Glomerular visceral epithelial cell (primary cell): ENCODE measurements around the gene GSTM2.
A peak's percentile ranks its signal among the peaks of the same experiment; 100 is the strongest.

Experiments used
- DNase-seq: peaks from one replicate; pipeline ENCODE4 v3.0.0-alpha.2; 2016; ENCODE audit errors: extremely low spot score

The GSTM2 gene

DNA sequence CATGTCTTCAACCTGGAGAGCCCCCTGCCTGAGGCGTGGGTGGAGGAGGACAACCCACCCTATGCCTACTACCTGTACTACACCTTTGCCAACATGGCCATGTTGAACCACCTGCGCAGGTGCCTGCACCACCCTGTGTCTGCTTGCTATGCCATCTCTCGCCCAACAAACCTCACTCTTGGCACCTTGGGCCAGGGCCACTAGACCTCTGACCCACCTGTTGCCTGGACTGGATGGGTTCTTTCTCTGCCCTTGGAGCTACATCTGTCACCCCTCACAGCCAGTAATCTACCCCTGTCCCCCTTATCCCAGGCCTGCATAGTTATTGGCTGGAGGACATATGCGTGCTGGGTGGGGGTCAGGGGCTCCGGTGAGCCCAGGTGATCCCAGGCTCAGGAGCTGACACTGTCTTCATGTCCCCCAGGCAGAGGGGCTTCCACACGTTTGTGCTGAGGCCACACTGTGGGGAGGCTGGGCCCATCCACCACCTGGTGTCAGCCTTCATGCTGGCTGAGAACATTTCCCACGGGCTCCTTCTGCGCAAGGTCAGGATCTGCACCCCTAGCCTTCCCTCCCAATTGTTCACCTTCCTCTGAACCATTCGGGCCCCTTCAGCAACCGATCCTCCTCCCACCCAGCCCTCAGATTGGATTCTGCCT is 38.4 kb upstream of the GSTM2 start:
- no peak for DNase-seq

DNA sequence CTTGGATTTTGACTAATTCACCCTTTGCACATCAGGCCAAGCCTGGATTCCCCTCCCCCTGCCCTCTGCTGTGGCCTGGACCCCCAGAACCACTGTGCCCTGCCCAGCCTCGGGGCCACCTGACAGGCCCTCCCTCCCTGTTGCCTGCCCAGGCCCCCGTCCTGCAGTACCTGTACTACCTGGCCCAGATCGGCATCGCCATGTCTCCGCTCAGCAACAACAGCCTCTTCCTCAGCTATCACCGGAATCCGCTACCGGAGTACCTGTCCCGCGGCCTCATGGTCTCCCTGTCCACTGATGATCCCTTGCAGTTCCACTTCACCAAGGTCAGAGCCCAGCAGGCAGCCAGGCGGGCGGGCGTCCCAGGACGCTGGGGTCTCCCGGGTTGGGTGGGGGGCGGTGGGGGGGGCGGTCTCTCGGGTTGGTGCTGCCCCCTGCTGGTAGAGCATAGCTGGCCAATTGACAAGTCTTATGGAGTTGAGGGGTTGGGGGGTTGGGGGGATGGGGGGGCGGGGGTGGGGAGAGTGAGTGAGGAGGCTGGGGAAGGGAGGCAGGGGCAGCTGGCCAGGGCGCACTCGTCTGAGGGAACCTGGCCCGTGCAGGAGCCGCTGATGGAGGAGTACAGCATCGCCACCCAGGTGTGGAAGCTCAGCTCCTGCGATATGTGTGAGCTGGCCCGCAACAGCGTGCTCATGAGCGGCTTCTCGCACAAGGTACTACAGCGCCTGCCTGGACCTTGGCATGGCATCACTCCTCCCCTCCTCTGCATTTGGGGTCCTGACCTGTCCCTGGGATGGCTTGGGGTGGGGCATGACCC is 37.6 kb upstream of the GSTM2 start:
- DNase-seq: no peak

- no peak for DNase-seq
Measured at GRCh38 chr1:109630898-109631512, 36.9 kb upstream of the GSTM2 start.

GRCh38 chr1:109631513-109632505 is 36.0 kb upstream of the GSTM2 start:
- DNase-seq: no peak

GRCh38 chr1:109632671-109633346 is 35.0 kb upstream of the GSTM2 start:
- no peak for DNase-seq

DNA sequence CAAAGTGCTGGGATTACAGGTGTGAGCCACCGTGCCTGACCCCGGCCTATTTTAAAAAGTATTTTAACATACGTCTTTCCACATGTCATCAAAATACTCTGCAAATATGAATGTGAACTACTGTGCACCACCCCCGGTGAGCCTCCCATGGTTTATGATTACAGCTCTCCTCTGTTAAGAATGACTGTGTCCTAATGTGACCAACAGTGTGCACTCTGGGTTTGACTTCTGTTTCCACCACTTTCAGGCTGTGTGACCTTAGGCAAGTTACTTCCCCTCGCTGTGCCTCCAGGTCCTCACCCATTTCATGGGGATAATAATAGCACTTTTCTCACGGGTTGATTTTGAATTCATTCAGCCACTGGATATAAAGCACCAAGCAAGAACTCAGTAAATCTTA is 33.6 kb upstream of the GSTM2 start:
- no peak for DNase-seq

- no peak for DNase-seq
Measured at GRCh38 chr1:109634771-109635750, 32.8 kb upstream of the GSTM2 start.

- DNase-seq: no peak
Measured at GRCh38 chr1:109635862-109636200, 32.0 kb upstream of the GSTM2 start.

DNA sequence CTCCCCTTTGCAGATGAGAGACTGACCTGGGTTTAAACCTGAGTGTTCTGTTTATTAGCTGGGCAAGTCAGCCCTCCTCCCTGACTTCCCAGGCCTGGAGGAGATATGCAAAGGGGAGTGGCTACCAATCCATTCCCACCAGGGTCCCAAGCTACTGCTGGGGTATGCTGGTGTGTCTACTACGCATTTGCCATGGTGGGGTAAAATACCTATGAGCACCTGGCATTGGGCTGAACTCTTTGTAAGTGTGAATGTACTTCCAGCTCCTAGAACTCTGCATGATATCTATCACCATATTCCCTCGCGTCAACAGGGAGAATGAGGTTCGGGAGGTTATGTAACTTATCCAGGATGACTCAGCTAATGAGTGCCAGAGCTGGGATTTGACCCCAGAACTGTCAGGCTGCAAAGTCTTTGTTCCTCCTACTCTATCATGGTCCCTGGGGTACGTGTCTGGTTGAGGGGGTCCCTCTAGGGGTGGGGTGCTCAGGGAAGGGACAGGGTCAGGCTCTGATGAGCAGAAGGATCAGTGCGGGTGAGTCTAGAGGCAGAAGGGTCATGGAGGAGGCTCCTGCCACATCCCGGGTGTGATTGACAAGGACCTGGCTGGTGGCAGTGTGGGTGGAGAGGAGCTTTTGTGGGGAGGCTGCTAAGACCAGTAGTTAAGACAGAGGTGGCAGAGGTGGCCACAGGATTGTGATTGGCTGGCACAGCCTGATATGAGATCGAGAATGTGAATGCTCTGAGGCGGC is 31.5 kb upstream of the GSTM2 start:
- DNase-seq: no peak

DNA sequence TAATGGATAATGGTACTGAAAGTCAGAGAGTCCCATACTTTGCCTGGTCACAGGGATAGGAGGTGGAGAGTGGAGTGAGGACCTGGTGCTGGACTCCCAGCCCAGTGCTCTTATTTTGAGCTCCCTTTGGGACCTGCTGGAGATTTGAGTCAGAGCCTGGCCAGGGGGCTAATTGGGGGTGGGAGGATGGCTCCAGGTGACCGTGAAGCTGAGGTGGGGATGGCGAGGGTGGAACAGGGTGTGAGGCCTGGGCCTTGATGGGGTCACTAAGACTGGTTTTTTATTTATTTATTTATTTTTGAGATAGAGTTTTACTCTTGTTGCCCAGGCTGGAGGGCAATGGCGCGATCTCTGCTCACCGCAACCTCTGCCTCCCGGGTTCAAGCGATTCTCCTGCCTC is 30.4 kb upstream of the GSTM2 start:
- no peak for DNase-seq

DNA sequence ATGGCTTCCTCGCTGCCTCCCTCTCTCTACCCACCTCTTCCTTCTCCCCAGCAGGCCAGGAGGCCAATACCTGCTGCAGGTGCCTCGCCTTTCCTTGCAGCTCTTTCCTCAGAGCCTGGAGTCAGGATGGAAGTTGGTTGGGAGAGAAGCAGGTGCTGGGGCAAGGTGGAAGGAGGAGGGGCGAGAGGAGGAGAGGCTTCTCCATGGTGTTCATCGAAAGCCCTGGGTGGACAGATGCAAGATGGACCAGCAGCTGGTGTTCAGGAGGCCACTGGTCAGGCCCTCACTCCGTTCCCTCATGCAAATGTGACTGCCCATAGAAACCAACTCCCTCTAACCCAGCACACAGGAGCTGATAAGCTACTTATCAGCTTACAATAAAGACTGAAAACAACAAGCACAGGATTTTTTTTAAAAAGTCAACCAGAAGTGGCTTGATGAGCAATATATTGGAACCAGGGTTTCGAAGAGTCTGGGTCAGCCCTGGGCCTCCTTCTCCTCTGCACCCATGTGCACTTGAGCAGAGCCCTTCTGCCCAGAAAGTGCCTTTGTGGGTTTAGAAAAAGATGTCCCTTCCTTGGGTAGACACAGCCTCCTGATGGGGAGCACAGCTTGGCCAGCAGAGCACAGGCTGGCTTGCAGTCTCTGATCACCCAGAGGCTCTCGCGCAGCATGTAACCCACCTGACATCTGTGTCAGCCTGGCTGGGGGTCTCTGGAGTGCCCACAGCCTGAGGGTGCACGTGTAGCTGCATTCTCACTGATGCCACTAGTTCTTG is 28.6 kb upstream of the GSTM2 start:
- no peak for DNase-seq

GRCh38 chr1:109639841-109640184 is 28.0 kb upstream of the GSTM2 start:
- DNase-seq: no peak

- DNase-seq: peak; percentile 73
Measured at GRCh38 chr1:109640285-109640865, 27.5 kb upstream of the GSTM2 start.

DNA sequence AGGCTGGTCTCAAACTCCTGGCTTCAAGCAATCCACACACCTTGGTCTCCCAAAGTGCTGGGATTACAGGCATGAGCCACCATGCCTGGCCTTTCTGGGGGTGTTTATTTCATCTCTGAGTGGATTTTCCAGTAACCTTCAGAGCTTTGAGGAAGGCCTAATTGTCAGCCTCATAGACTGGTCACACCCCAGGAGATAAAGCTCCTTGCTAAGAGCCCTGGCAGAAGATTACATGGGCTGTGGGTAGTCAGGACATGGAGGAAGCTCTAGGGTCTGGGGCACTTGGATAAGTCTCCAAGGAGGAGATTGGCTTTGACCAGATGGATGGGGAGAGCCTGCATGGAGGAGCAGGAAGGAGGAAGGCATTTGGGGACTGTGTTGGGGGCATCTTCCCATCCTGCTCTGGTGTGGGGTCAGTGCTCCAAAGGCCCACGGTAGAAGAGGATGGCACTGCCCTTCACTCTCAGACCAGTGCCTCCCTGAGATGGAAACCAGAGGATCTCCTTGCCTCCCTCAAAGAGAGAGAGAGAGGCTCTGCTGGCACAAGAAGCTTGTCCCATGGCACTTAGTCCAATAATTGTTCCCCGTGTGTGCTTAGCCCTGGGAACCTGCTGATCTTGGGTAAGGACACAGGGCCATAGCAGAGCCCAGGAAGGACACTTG is 26.6 kb upstream of the GSTM2 start:
- no peak for DNase-seq

- DNase-seq: no peak
Measured at GRCh38 chr1:109641861-109642260, 26.0 kb upstream of the GSTM2 start.

DNA sequence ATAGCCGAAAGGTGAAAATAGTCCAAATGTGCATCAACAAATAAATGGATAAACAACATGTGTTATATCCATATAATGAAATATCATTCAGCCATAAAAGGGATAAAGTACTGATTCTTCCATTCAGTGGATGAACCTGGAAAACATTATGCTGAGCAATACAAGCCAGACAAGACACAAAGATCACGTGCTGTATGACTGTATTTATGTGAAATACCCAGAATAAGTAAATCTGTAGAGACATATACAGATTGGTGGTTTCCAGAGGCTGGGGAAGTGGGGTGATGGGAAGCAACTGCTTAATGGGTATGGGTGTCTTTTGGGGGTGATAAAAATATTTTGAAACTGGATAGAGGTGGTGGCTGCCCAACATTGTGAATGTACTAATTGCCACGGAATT is 25.2 kb upstream of the GSTM2 start:
- no peak for DNase-seq

DNA sequence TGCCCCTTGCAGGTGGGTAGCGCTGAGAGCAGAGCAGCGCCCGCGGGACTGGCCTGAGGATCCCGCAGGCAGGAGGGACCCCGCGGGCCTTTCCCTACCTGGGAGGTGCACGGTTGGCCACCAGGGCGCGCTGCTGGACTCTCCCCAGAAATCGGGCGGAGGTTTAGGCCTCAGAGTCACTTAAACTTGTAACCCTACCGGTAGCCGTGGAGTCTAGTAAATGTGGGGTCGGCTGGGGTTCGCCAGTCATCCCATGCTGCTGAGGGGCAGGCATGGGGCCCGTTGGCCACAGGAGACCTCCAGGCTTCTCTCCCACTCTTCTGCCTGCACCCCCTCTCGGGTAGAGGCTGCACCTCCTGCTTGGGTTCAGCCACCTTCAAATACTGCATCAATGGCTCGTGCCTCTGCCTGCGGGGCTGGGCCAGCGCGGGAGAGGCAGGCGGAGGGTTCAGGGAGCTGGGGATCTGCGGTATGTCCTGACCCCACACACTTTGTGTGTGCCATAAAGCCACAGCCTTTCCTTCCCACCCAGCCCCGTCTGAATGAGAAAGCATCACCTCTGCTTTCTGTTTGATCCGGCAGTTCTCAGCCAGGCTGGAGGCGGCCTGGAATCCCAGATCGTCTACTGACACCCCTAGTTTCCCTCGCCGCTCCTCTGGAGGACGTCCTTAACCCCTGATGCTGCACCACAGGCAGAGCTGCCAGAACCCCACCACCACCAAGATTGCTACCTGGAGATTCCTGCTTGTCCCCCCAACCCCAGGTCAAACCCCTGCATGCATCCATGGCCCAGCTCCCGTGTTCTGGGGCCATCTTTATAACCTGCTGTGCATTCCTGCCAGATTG is 24.2 kb upstream of the GSTM2 start:
- DNase-seq: peak; percentile 76
